ENCODE data around the gene SEMA3E. TPM values are rescaled to one million over a fixed set of nuclear protein-coding genes. Genes with fewer than 3 reads are reported as not detected.

SEMA3E gene
- polyA plus RNA-seq, 1 donor from 2014 or later, result 0.98 TPM

DNA sequence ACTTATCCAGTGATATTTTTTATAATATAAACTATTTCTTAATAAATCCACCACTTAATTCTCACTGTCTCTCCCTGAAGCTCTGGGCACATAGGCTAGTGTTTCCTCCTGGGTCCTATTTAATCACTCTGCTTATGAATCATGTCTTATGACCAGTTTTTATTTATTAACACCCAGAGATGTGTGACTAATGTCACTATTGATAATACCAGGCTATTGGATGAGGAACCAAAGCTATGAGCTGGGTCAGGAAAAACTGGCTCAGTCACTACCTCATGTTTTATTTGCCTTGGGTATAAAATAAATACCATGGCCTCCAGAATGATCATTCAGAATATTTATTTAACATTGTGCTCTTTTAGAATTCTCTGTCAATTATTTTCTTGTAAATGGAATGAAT, 5.2 kb downstream of the SEMA3E start:
- no peaks in the 10 kb centered on the region for H3K36me3 ChIP-seq (ENCODE audit: insufficient read depth, low read length)
- no peaks in the 10 kb centered on the region for H3K79me2 ChIP-seq (replicated peaks; ENCODE audit: insufficient read depth, low read length)
- no peak overlapping the region for H3K4me3 ChIP-seq (ENCODE audit: low read length)
- peaks cover 8% of the 10 kb centered on the region for H3K27me3 ChIP-seq (ENCODE audit: insufficient read depth, low read depth, low read length)
- no peaks in the 10 kb centered on the region for H3K9me3 ChIP-seq (ENCODE audit: low read length)
- H4K20me1 ChIP-seq (ENCODE audit: insufficient read depth), result no peaks in the 10 kb centered on the region
- no peak for TF ChIP-seq CTCF (IDR thresholded peaks at IDR 0.05; ENCODE audit: poor library complexity, severe bottlenecking)
- no peak for TF ChIP-seq SMC3 (conservative IDR thresholded peaks at IDR 0.05; ENCODE audit: poor library complexity)
- TF ChIP-seq POLR2AphosphoS5 (IDR thresholded peaks at IDR 0.05), result no peak
- no peak for TF ChIP-seq MXI1 (conservative IDR thresholded peaks at IDR 0.05; ENCODE audit: poor library complexity, severe bottlenecking)
- no peak for TF ChIP-seq REST (IDR thresholded peaks at IDR 0.05; ENCODE audit: borderline replicate concordance)
- no peak overlapping the region for H3K4me2 ChIP-seq (ENCODE audit: low read length)
- no peak overlapping the region for H2AFZ ChIP-seq (ENCODE audit: low read depth, low read length)
- no peaks in the 10 kb centered on the region for H3F3A ChIP-seq (ENCODE audit: insufficient read depth, low read length, poor library complexity, severe bottlenecking)
- H3K27ac ChIP-seq (ENCODE audit: low read length), result no peak overlapping the region
- H3K9ac ChIP-seq (ENCODE audit: low read length), result no peak overlapping the region
- no peaks in the 10 kb centered on the region for H3K9me2 ChIP-seq (ENCODE audit: insufficient read depth, low read length)

- no peaks in the 10 kb centered on the region for H4K20me1 ChIP-seq (ENCODE audit: insufficient read depth)
- H2AFZ ChIP-seq (ENCODE audit: low read depth, low read length), result no peak overlapping the region
- no peak overlapping the region for H3K9ac ChIP-seq (ENCODE audit: low read length)
- no peaks in the 10 kb centered on the region for H3F3A ChIP-seq (ENCODE audit: insufficient read depth, low read length, poor library complexity, severe bottlenecking)
- TF ChIP-seq EZH2 (IDR thresholded peaks at IDR 0.05; ENCODE audit: borderline replicate concordance, insufficient read depth, low read length, poor library complexity, severe bottlenecking) (no peak), MXI1 (conservative IDR thresholded peaks at IDR 0.05; ENCODE audit: poor library complexity, severe bottlenecking) (no peak), TAF1 (IDR thresholded peaks at IDR 0.05; ENCODE audit: low read depth) (no peak), RAD21 (conservative IDR thresholded peaks at IDR 0.05) (no peak), CTCF (IDR thresholded peaks at IDR 0.05; ENCODE audit: poor library complexity, severe bottlenecking) (no peak), EP300 (conservative IDR thresholded peaks at IDR 0.05; ENCODE audit: poor library complexity, severe bottlenecking) (no peak), SMC3 (conservative IDR thresholded peaks at IDR 0.05; ENCODE audit: poor library complexity) (no peak), REST (IDR thresholded peaks at IDR 0.05; ENCODE audit: borderline replicate concordance) (no peak), POLR2AphosphoS5 (IDR thresholded peaks at IDR 0.05) (no peak)
- no peaks in the 10 kb centered on the region for H3K79me2 ChIP-seq (replicated peaks; ENCODE audit: insufficient read depth, low read length)
- H3K9me3 ChIP-seq (ENCODE audit: low read length), result no peaks in the 10 kb centered on the region
- H3K36me3 ChIP-seq (ENCODE audit: insufficient read depth, low read length), result no peaks in the 10 kb centered on the region
- peaks cover 4% of the 10 kb centered on the region for H3K27me3 ChIP-seq (ENCODE audit: insufficient read depth, low read depth, low read length)
- no peak overlapping the region for H3K27ac ChIP-seq (ENCODE audit: low read length)
- no peaks in the 10 kb centered on the region for H3K9me2 ChIP-seq (ENCODE audit: insufficient read depth, low read length)
- no peak overlapping the region for H3K4me2 ChIP-seq (ENCODE audit: low read length)
- no peak overlapping the region for H3K4me3 ChIP-seq (ENCODE audit: low read length)
Observed at GRCh38 chr7:83643012-83643411, 5.9 kb downstream of the SEMA3E start.

All from neural cell (in vitro differentiated cells).